Measurements from ENCODE around the gene PLEKHG4. TPM values are rescaled to one million over a fixed set of nuclear protein-coding genes. Genes with fewer than 3 reads are reported as not detected.

PLEKHG4 gene
- total and polyA plus RNA-seq, 9 of the 15 experiments (the other 6 are each of a cell fraction or from before 2014, with no cell fraction given): 3.7 to 36.8 (median 17.9) TPM

DNA sequence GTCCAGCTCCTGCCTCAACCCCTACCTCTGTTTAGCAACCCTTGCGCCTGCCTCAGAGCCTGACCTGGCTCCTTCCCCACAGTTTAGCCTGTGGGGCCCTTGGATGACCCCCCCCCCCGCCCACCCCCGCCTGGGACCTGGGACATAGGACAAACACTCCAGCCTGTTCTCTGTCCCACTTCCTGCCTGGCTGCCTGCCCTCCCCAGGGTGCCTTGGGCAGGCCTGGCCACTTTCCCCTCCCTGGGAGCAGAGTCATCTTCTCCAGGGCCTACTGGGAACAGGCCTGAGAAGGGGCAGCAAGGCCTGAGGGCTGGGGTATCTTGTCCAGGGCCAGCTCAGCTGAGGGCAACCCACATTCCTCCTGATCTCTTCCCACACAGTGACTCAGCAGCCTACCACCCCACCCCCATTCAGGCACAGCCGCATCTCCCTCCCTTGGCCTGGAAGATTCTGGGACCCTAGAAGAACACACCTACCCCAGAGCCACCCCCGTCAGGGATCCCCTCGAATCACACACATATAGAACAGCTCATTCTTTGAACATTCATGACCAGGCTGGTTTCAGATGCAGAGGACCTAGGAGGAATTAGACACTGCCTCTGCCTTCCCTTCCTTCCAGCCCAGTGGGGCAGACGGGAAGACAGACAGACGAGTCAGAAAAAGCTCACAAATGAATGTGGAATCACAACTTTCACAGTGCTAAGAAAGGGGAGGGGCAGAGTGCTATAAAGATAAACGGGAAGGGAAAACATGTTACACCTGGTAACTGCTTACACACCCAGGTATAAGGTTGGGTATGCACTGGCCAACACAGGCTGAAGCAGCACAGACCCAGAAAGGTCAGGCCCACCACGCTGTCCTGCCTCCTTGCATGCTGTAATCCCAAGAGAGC is 38.1 kb upstream of the PLEKHG4 start (continued):
- TF ChIP-seq, protein P1, sequence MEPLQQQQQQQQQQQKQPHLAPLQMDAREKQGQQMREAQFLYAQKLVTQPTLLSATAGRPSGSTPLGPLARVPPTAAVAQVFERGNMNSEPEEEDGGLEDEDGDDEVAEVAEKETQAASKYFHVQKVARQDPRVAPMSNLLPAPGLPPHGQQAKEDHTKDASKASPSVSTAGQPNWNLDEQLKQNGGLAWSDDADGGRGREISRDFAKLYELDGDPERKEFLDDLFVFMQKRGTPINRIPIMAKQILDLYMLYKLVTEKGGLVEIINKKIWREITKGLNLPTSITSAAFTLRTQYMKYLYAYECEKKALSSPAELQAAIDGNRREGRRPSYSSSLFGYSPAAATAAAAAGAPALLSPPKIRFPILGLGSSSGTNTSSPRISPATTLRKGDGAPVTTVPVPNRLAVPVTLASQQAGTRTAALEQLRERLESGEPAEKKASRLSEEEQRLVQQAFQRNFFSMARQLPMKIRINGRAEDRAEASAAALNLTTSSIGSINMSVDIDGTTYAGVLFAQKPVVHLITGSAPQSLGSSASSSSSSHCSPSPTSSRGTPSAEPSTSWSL (CRISPR knock-in tag; IDR thresholded peaks at IDR 0.05; ENCODE audit: borderline replicate concordance): no peak
- TF ChIP-seq, protein P2, sequence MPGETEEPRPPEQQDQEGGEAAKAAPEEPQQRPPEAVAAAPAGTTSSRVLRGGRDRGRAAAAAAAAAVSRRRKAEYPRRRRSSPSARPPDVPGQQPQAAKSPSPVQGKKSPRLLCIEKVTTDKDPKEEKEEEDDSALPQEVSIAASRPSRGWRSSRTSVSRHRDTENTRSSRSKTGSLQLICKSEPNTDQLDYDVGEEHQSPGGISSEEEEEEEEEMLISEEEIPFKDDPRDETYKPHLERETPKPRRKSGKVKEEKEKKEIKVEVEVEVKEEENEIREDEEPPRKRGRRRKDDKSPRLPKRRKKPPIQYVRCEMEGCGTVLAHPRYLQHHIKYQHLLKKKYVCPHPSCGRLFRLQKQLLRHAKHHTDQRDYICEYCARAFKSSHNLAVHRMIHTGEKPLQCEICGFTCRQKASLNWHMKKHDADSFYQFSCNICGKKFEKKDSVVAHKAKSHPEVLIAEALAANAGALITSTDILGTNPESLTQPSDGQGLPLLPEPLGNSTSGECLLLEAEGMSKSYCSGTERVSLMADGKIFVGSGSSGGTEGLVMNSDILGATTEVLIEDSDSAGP (CRISPR knock-in tag; IDR thresholded peaks at IDR 0.05): no peak
- TF ChIP-seq ZEB2 (IDR thresholded peaks at IDR 0.05) (0 out of 2 replicates have a peak, but pooled peaks have one; percentile 15), ETV1 (tag; conservative IDR thresholded peaks at IDR 0.05; ENCODE audit: low read depth) (no peak), ZNF3 (CRISPR knock-in tag; IDR thresholded peaks at IDR 0.05) (no peak), PCBP2 (IDR thresholded peaks at IDR 0.05; ENCODE audit: low read depth, low read length, poor library complexity, severe bottlenecking) (no peak), ZNF232 (CRISPR knock-in tag; IDR thresholded peaks at IDR 0.05) (no peak), POLR2AphosphoS5 (IDR thresholded peaks at IDR 0.05; ENCODE audit: control insufficient read depth, insufficient read depth, low read depth, low read length) (peak; percentile 25; the same call in 1 of the 2 replicates), FOSL1 (tag; conservative IDR thresholded peaks at IDR 0.05) (peak; percentile 80), HMG20A (CRISPR knock-in tag; conservative IDR thresholded peaks at IDR 0.05) (no peak), SNRNP70 (optimal IDR thresholded peaks at IDR 0.05; ENCODE audit: low read depth, low read length) (no peak), ZNF121 (CRISPR knock-in tag; conservative IDR thresholded peaks at IDR 0.05) (no peak), ZSCAN32 (CRISPR knock-in tag; IDR thresholded peaks at IDR 0.05) (no peak), KDM5B (IDR thresholded peaks at IDR 0.05; ENCODE audit: insufficient replicate concordance, low read depth, low read length) (no peak), ATF1 (CRISPR knock-in tag; IDR thresholded peaks at IDR 0.05) (no peak), ATF1 (tag; IDR thresholded peaks at IDR 0.05) (no peak), HDAC6 (IDR thresholded peaks at IDR 0.05; ENCODE audit: low read depth, low read length) (no peak), TAF1 (IDR thresholded peaks at IDR 0.05; ENCODE audit: control insufficient read depth, extremely low read depth, insufficient read depth, low read length, severe bottlenecking) (no peak), DMBX1 (CRISPR knock-in tag; IDR thresholded peaks at IDR 0.05; ENCODE audit: borderline replicate concordance) (peak; percentile 74; the same call in 1 of the 2 replicates)
- TF ChIP-seq, protein P3, sequence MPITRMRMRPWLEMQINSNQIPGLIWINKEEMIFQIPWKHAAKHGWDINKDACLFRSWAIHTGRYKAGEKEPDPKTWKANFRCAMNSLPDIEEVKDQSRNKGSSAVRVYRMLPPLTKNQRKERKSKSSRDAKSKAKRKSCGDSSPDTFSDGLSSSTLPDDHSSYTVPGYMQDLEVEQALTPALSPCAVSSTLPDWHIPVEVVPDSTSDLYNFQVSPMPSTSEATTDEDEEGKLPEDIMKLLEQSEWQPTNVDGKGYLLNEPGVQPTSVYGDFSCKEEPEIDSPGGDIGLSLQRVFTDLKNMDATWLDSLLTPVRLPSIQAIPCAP (CRISPR knock-in tag; IDR thresholded peaks at IDR 0.05; ENCODE audit: borderline replicate concordance): no peak
- TF ChIP-seq, protein P4, sequence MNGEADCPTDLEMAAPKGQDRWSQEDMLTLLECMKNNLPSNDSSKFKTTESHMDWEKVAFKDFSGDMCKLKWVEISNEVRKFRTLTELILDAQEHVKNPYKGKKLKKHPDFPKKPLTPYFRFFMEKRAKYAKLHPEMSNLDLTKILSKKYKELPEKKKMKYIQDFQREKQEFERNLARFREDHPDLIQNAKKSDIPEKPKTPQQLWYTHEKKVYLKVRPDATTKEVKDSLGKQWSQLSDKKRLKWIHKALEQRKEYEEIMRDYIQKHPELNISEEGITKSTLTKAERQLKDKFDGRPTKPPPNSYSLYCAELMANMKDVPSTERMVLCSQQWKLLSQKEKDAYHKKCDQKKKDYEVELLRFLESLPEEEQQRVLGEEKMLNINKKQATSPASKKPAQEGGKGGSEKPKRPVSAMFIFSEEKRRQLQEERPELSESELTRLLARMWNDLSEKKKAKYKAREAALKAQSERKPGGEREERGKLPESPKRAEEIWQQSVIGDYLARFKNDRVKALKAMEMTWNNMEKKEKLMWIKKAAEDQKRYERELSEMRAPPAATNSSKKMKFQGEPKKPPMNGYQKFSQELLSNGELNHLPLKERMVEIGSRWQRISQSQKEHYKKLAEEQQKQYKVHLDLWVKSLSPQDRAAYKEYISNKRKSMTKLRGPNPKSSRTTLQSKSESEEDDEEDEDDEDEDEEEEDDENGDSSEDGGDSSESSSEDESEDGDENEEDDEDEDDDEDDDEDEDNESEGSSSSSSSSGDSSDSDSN (IDR thresholded peaks at IDR 0.05; ENCODE audit: borderline replicate concordance in 1 of 2, low read depth in 2 of 2, low read length in 2 of 2): peak in 1 of 2 experiments; percentile 31; a peak in 1 of 4 replicates
